ENCODE measurements around the gene MKX.

The MKX gene

DNA sequence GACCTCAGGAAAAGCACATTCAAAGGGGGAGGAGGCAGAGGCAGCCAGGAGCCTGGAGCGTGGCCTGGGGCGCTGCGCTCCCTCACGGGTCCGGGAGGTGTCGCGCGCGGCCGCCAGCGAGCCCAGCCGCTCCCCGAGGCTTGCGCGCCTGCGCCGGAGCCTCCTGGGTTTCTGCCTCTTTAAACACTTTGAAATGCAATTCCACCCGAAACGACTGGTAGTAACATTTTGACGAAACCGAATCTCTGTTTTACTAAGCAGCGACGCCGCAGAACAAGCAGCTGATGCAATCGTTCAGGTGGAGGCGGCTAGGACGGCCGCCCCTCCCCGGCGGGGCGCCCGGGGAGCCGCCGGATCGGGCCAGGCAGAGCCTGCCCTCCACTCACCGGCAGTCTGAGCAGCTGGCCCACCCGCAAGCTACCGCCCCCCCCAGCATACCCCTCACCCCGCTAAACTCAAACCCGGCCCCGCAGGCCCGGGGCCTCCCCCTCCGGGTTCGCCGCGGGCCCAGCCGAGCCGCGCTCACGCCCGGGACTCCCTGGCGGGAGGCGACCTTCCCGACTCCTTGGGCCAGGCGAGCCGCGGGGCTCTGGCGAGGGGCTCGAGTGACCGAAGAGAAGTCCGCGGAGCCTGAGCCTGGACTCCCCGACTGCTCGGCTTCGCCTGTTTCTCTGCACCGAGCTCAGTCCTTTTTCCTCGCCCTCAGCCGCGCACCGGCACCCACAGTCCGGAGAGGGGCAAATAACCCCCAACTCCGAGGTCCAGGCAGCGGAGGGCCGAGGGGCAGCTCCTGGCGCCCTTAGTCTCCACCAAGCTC, 3.2 kb downstream of the MKX start:
- DNase-seq: peak; percentile 68 to 80

DNA sequence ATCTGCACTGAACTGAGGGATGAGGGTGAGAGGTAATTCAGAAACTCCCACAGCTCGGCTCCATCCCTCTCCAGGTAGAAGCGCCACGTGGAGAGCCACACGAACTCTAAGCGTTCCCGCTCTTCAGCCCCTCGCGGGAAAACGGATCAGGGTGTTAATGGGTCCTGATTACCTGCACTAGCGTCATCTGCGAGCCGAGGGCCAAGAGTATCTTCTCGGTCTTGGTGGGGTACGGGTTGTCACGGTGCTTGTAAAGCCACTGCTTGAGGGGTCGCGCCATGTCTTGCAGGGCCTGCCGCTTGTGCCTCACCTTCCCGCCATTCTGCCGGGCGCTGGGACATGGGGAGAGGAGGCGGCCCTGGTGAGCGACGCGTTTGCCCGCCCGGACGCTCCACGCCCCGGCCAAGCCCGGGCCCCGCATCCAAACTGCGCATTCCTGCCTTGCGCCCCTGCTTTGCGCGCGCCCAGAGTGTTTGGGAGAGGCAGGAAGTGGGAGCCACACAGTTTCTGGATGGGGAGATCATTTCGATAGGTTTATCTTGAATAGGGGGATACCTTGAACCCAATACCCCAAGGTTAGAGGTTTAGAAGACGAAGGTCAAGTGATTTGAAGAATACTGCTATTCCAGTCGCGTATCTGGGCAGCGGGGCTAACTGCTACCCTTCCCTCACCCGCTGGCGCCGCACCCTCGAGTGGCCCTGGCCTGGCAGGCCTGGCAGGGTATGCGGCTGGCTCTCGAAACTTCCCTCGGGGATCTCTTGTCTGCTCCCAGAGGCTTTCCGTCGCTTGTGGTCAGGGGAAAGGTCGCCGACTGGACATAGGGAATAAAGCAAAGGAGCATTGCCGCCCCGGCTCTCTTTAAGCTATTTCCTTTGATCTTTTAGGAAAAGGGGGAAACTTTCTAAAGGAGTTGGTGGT, 4.2 kb downstream of the MKX start:
- no peak for DNase-seq

DNA sequence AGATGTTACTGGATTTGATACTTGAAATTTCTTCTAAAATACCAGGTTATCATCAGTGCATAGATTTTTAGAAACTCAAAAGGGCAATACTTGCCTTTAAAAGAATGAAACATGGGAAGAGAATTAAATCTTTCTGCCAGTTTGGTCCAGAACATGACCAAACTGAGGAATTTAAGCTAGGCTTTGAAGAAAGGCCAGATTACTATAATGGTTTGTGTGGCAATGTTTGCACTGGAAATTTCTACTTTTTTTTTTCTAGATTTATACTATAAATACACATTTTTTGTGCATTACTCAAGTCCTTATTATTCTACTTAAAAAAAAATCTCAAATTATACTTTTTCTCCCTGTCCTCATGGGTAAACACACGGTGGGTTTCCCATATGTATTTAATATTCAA, 9.2 kb downstream of the MKX start:
- DNase-seq: no peak

DNA sequence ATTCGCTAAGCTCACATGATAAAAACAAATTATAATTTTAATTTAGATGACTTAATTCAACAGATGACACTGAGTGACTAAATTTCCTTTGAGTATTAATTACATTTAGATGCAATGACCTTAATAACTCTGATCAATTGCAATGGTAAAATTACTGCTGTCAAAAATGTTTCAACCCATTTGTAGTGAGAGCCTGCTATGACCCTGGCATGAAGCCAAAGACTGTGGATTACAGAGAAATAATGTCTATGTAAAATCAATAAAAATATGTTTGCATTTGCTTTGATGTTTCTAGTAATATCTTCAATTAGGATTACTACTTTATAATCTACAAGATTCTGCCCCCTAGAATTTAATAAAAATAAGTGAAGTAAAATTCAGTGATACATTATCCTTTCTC, 15.6 kb downstream of the MKX start:
- no peak for DNase-seq

DNA sequence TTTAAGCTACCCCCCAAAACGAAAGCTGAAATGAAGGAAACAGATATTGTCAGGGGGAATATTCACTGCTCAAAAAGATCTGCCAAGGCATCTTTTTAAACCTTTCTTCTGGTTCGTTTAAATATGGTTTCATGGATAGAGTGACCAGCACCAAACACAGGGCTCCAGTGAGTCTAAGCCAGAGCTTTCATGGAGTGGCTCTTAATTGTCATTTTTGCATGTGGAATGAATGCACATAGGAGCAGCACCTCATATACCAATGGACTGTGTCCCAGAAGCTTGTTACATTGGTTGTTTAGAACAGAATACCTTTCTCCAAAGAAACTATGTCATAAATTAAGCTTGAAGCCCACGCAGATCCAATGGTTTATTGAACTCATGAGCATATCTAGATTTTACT, 17.3 kb downstream of the MKX start:
- DNase-seq: no peak

DNA sequence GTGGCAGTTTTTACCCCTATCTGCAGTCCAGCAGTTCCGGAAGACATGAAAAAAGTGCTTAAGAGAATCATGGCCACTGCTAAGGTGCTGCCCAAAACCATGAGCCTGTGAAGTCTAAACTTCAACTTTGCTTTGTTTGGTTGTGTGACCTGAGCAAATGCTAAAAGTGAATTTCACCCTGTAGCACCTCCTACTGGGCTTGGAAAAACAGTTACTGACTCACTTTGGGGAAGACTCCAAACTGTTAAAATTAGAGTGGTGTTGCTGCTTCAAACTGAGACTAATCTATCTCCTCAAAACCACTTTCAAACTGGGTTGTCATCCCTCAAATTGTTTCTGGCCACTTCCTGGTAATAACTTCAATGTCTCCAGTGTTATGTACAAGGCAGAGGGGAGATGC, 21.3 kb downstream of the MKX start:
- no peak for DNase-seq

DNA sequence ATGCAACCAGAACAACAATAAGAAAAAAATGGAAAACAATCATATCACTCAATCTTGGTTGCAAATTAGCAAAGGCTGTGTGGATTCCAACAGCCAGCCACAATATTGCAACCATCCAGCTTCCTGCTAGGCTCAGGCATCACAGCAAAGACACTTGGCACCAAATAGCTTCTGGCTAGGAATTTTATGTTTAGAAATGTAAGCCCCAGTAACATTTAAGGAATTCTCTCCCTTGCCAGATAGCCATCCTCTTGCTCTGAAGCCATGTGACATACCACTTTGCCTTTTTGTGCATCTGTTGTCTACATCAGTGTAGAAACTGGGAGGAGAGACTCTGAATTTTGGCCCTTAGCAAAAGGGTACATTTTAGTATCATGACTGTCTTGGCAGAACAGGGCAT, 22.2 kb downstream of the MKX start:
- DNase-seq: no peak

DNA sequence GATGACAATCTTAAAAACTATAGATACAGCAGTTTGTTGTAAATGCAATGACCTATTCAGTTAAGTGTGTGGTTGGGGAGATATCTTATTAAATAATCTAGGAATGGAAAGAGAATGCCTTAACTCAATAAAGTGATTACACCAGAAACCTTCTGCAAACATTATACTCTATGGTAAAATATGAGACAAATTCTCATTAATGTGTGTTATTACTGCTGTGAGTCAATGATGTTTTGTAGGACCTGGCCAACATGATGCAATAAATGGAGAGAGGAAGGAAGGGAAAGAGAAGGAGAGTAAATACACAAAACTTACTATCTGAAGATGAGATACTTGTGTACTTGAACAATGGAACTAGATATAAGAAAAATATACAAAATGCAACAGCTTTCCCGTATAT, 25.1 kb downstream of the MKX start:
- DNase-seq: no peak

DNA sequence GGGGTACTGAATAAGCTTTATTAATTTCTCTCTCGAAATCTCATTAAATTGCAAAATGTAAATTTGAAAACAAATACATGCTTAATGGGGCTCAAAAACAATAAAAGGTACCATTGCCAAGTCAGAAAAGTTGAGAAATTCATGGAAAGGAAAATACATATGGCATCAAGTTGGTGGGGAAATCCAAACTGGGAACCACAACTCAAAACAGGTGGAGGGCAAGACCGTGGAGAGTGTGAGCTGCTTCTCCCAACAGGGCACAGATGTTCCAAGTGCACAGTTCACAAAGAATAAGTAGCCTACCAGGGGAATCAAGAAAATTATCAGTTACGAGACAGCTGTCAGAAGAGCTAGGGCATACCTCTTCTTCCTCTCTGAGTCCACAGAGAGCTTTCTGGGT, 26.6 kb downstream of the MKX start:
- no peak for DNase-seq

DNA sequence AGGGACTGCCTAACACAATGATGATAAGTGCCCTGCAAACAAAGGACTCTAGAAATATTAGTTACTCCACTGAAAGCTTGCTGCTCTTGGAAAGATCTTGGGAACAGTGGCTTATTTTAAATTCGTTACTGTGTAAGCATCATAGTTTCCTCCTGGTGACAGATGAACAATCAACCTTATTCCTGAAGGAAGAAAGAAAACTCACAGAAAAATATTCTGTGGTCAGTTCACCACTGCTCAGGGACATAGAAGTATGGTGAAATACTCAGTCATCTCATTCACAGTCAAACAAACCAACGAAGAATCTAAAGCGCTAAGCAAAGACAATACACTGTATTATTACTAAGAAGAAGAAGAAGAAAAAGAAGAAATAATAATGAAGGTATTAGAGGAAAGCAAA, 27.8 kb downstream of the MKX start:
- no peak for DNase-seq

DNA sequence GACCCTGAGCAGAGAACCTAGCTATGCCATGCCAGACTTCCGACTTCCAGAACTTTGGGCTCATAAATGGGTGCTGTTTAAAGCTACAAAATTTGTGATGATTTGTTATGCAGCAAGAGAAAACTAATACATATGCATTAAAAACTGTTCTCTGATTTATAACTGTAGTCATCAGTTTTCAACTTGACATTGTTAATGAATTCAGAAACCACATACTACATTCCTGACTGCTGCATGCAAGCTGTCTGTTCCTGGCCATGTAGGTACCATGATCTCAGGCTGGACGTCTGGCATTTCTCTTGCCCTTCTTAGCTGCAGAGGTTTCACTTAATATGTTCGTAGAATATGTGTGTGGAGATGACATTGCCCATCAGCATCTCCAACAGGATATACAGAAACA, 28.4 kb downstream of the MKX start:
- no peak for DNase-seq

DNA sequence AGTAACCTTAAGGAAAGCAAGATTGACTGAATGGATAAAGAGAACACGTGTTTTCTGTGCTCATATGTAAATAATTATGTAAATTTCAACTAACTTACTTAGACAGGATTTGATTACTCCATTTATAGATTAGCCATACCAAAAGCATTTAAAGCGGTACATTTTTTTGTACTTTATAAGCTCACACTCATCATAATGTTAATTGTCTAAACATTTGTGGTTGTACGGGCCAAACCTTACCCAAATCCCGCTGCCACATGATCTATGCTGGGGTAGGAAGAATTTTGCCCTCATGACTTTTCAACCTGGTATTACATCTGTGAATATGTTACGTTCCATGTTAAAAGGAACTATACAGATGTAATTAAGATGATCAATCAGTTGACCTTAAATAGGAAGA, 29.1 kb downstream of the MKX start:
- DNase-seq: no peak

DNA sequence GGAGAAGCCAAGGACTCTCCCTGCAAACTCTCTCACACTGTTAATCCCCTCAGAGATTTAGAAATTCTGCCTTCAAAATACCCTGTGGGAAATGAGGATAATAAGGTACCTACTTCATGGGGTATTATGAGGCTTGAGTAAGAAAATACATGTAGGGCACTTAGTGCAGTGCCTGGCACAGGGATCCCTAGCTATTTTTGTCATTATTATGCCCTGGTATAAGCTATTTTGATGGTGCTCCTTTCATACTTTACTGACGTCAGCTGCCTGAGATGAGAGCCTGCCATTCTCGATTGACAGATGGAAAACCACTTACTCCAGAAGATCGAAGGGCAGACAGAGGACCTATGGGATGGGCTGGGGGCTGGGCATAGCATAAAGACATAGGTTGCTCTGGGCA, 30.1 kb downstream of the MKX start:
- no peak for DNase-seq

DNA sequence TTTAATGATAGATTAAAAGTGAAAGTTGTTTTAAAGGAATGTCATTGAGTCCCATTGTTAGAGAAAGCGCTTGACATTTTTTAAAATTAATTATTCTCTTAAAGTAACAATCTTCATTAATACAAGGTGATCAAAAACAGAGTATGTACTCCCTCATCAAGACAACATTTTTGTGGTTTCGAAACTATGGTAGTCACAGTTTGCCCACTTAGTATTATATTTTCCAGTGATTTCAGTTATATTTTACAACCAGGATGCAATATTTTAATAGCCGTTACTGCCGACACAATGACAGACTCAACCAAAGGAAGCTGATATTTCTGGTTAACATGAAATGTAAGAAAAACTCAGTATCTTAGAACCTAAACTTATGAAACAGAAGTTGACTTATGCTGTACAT, 31.3 kb downstream of the MKX start:
- DNase-seq: no peak

DNA sequence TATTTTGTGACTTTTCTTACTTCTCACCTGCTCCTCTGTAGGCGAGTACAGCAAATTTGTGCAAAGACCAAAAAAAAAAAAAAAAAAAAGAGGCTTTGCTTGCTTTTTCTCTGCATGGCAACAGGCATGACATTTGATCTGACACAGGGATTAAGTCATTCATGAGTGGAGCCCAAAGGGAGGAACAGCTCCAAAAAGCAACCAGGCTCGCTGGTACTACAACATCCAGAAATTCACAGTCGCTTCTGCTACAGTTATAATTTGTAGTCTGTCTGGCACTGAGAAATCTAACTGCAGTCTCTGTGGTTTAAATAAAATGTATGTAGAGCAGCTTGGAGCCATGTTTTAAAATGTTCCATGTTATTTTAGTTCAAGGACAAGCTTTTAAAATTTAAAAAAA, 31.7 kb downstream of the MKX start:
- DNase-seq: no peak

DNA sequence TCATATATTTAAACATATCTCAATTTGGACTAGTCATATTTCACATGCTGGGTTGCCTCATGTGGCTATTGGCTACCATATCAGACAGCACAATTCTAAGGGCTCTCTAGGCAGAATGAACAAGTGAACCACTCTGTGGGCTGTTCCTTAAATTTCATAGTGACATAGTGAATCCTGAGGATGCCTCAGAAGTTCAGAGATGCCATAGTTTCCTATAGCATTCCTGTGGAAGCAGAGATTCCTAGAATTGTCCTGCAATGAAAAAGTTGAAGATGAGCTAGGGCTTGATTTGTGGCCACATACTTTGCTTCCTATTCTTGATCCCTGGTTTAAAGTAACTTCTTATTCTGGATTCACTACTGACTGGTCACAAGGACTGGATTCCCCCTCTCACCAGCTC, 35.6 kb downstream of the MKX start:
- no peak for DNase-seq

DNA sequence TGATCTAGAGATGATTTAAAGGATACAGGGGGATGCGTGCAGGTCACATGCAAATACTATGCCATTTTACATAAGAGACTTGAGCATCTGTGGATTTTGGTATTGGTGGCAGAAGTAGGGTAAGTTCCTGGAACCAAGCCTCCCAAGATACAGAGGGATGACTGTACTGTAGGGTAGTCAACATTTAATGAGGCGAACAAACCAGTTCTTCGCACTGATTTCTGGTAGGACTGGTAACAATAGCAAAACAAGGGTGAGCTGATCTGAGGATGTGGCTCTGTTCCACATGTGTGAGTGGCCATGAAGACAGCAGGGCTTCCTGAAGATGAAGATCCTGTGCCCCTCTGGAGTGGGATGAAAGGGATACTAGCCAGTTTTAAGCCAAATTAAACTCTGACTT, 36.3 kb downstream of the MKX start:
- DNase-seq: no peak

DNA sequence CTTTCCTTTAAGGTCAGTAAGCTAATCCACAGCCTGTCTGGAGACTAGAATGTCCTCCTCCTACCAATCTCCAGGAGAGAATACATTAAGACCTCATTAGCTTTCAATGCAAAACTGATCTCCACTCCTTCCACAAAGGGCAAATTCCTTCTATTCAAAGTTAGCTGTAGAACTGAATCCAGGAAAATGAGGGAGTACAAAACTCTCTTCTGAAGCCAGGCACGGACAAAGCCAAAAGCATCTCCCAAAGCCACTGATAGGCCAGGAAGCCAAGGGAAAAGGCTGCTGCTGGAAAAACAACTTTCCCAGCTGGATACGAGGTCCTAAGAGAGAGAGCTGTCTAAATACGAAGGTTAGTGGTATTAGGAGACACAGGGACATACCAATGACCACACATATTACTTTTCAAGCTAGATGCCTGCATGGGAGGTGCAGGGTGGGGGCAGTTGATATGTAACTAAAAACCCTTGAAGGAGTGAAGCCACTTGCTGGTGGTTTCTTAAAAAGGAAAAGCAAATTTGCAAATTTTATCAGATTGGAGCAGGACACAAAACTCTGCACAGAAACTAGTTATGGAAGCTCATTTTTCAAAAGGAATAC, 43.6 kb downstream of the MKX start:
- DNase-seq: no peak

DNA sequence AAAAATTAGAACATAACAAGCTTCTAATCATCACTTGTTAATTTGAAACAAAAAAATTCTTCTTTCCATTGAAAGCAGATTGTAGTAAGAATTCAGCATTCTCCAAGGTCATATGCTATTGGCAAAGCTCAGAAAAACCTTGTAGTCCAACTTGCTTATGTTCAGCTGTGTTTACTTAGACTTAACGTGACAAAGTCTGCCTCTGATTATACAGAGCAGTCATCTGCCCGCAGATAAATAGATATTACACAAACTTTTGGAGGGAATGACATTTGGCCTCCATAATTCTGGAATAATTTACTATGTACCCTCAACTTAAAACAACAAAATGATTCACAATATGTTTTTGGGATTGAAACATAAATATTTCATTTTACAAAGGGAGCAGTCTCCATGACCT, 45.8 kb downstream of the MKX start:
- DNase-seq: no peak

DNA sequence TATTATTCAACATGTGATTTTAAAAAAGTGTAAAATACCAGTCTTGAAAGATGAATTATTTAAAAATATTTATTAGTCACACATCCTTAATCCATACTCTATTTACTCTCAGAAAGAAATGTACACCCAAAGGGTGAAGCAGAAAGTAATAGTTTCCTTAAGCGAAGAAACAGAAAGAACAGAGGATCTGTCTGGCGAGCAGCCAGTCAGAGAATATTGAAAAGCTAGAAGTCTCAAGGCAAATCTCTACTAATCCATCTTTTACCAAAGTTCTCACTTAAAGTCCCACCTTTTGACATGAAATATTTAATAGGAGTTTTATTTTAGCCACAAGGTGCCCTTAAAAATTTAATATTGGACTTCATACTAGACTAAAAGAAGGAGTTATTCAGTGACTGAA, 46.7 kb downstream of the MKX start:
- DNase-seq: no peak

DNA sequence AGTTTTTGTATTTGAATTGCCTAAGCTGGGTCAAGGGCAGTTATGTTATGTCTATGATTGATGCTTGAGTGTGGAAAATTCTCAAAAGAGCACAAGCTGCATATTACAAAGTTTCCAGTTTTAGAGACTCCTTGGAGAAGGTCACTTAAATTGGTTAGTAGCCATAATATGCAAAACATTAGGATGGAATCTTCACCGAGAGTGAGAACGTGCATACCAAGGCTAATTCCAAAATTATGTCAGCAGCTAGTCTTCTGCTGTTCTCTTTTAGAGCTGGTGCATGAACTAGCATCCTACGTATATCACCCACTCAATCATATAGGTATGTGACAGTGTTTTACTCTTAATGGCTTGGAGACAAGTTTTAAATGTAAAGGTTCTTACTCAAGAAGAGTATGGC, 49.2 kb downstream of the MKX start:
- DNase-seq: no peak

DNA sequence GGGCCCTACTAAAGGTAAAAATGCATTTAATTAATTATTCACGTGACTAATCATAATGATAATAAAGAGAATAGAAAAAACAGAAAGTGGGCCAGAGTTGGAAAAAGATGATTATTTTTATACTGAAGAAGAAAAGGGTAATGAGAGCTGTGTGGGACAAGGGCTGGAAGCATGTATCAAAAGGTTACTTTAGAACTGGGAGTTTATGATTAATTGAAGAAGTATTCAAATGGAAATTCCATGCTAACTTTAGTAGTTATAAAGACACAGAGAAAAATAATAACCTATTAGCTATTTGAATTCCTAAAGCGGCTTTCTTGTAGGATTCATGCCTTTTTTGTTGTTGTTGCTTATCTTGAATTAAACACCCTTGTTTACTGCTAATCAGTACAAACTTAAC, 49.9 kb downstream of the MKX start:
- no peak for DNase-seq

DNA sequence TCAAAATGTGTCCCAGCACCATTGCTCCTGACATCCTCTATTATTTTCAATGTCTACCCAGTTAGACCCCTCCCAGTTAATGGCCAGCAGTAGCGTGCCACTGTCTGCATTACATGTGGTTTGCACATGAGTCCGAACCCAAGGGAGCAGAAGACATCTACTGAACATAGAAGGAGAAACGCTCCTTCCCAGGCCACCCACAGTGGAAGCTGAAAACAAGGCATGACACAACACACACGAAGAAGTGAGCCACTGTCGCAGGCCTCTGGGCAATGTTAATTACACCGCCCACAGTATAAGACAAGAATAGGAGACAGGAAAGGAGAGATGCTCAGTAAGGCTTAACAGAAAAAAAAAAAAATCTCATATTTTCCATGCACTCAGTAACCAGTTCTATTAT, 50.5 kb downstream of the MKX start:
- DNase-seq: no peak

DNA sequence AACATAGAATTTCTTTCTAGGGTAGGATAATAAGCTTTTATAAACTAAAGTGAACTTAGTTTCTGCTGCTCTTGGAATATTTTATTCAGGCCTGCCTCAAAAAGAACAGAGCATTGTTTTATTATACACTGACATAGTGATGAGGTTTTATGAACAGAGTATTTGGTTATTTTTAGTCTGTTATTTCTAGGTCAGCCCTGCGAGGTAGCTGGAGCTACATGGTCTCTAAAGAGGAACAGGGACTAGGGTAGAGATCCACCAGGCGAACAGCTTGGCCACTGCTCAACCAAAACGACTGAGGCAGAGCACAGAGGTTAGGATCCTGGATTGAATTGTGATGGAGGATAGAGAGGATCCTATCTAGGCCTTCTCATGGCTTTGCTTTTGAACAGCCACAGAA, 53.0 kb downstream of the MKX start:
- no peak for DNase-seq
